ENCODE data around the gene METRNL. TPM values are rescaled to one million over a fixed set of nuclear protein-coding genes. Genes with fewer than 3 reads are reported as not detected.

METRNL gene
- total RNA-seq, 4 donors from 2014 or later: 25.0 to 44.4 (median 35.8) TPM

- H3K36me3 ChIP-seq: no peaks in the 10 kb centered on the region
- no peak for TF ChIP-seq POLR2A (IDR thresholded peaks at IDR 0.05)
- TF ChIP-seq, protein P1, sequence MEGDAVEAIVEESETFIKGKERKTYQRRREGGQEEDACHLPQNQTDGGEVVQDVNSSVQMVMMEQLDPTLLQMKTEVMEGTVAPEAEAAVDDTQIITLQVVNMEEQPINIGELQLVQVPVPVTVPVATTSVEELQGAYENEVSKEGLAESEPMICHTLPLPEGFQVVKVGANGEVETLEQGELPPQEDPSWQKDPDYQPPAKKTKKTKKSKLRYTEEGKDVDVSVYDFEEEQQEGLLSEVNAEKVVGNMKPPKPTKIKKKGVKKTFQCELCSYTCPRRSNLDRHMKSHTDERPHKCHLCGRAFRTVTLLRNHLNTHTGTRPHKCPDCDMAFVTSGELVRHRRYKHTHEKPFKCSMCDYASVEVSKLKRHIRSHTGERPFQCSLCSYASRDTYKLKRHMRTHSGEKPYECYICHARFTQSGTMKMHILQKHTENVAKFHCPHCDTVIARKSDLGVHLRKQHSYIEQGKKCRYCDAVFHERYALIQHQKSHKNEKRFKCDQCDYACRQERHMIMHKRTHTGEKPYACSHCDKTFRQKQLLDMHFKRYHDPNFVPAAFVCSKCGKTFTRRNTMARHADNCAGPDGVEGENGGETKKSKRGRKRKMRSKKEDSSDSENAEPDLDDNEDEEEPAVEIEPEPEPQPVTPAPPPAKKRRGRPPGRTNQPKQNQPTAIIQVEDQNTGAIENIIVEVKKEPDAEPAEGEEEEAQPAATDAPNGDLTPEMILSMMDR (IDR thresholded peaks at IDR 0.05): no peak
- H3K27me3 ChIP-seq: no peaks in the 10 kb centered on the region
- no peaks in the 10 kb centered on the region for H3K9me3 ChIP-seq
- H3K27ac ChIP-seq: no peak overlapping the region
- intact Hi-C loops (cut with DNase I; ENCODE audit: low total_unique reads): no loop called here
- no peaks in the 10 kb centered on the region for H3K4me1 ChIP-seq
- H3K4me3 ChIP-seq: no peak overlapping the region
- peak; percentile 11 to 12 for DNase-seq
These were observed 12.2 kb upstream of the METRNL start for GRCh38 chr17:83067071-83067717.

GRCh38 chr17:83067718-83068261, 11.6 kb upstream of the METRNL start:
- no peaks in the 10 kb centered on the region for H3K4me1 ChIP-seq
- intact Hi-C loops (cut with DNase I; ENCODE audit: low total_unique reads): no loop called here
- DNase-seq: no peak
- no peaks in the 10 kb centered on the region for H3K9me3 ChIP-seq
- H3K36me3 ChIP-seq: no peaks in the 10 kb centered on the region
- H3K27ac ChIP-seq: no peak overlapping the region
- H3K4me3 ChIP-seq: no peak overlapping the region
- no peaks in the 10 kb centered on the region for H3K27me3 ChIP-seq
- TF ChIP-seq, protein P1 (IDR thresholded peaks at IDR 0.05): no peak
- no peak for TF ChIP-seq POLR2A (IDR thresholded peaks at IDR 0.05)

DNA sequence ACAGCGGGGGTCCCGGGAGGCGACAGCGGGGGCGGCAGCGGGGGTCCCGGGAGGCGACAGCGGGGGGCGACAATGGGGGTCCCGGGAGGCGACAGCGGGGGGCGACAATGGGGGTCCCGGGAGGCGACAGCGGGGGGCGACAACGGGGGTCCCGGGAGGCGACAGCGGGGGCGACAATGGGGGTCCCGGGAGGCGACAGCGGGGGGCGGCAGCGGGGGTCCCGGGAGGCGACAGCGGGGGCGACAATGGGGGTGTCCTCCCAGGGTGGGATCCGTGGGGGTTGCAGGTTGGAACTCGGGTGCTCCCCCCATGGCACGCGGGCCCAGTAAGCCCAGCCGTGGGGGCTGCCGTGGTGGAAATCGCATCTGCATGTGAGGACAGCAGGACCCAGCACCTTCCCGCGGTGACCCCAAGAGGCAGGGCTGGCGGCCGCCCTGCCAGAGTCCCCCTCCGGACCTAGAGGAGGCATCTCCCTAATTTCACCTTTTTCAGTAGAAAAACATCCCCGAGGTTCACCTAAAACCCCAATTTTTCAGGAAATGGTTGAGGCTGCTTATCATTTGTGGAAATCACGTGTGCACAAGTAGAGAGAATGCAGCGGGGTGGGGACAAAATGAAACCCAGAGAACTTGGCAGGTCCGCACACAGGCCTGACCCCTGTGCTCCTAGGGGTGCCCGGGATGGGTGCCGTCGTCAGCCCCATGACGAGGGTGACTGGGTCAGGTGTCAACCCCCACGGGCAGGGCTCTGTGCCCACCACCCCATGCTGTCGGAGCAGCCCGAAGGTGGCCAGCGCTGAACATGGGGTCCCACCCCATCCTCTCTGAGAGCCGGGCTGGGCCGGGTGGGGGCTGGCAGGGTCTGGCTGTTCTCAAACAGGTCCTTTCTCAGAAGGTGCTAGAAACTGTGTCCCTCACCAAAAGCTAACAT, 10.5 kb upstream of the METRNL start:
- TF ChIP-seq POLR2A (IDR thresholded peaks at IDR 0.05): no peak
- TF ChIP-seq, protein P1 (IDR thresholded peaks at IDR 0.05): no peak
- Histone ChIP-seq H3K4me1 (no peaks in the 10 kb centered on the region), H3K27me3 (no peaks in the 10 kb centered on the region), H3K4me3 (no peak overlapping the region), H3K27ac (no peak overlapping the region), H3K36me3 (no peaks in the 10 kb centered on the region), H3K9me3 (no peaks in the 10 kb centered on the region)
- no peak for DNase-seq
- intact Hi-C loops (cut with DNase I; ENCODE audit: low total_unique reads): no loop called here

DNA sequence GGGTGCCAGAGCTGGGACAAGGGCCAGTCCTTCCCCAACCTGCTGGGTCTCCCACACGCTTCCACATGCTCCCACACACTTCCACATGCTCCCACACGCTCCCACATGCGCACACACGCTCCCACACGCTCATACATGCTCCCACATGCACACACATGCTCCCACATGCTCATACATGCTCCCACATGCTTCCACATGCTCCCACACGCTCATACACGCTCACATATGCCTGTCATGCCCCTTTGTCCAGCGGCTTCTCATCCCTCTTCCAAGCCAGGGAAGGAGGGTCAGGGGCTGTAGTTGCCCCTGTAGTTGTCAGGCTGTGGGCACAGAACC, 9.9 kb upstream of the METRNL start:
- no peak for DNase-seq
- no peak overlapping the region for H3K27ac ChIP-seq
- no peaks in the 10 kb centered on the region for H3K4me1 ChIP-seq
- no peak for TF ChIP-seq POLR2A (IDR thresholded peaks at IDR 0.05)
- TF ChIP-seq, protein P1 (IDR thresholded peaks at IDR 0.05): no peak
- intact Hi-C loops (cut with DNase I; ENCODE audit: low total_unique reads): no loop called here
- no peaks in the 10 kb centered on the region for H3K9me3 ChIP-seq
- no peaks in the 10 kb centered on the region for H3K27me3 ChIP-seq
- H3K4me3 ChIP-seq: no peak overlapping the region
- H3K36me3 ChIP-seq: no peaks in the 10 kb centered on the region

All from uterus (tissue), 4 donors.